NCI-H2227 (cell line): Measurements from ENCODE around the gene AKNAD1.
"Not testable (repeated sequence)": the region's sequence is repeated elsewhere in the genome, so short reads cannot be mapped to it uniquely, and the experiment has no call there.

Experiments
- DNase-seq: peaks from one replicate; lab custom pipeline; 2025; ENCODE audit not compliant: unreplicated experiment; lab: John Stamatoyannopoulos, UW

AKNAD1 gene, protein sequence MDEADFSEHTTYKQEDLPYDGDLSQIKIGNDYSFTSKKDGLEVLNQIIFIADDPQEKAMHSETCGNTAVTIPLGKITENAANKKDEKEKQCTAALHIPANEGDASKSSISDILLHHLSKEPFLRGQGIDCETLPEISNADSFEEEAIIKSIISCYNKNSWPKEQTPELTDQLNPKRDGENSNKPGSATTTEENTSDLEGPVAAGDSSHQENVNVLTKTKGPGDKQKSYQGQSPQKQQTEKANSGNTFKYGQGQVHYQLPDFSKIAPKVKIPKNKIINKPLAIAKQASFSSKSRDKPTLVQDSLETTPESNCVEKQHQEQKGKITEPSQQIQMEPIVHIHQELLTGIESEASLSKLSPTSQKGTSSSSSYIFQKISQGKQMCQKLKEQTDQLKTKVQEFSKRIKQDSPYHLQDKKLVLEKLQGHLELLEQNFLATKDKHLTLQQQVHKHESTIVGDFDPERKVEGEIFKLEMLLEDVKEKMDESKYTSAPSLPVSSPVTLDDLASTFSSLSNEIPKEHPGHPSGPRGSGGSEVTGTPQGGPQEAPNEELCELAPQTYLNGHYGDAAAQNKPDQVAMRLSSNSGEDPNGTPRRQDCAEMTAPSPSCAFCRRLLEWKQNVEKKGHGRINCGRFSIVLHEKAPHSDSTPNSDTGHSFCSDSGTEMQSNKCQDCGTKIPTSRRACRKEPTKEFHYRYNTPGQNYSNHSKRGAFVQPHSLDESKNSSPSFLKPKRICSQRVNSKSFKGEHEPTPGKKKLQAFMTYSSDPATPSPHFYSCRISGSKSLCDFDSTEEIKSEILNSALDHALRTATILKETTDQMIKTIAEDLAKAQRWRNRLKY

DNA sequence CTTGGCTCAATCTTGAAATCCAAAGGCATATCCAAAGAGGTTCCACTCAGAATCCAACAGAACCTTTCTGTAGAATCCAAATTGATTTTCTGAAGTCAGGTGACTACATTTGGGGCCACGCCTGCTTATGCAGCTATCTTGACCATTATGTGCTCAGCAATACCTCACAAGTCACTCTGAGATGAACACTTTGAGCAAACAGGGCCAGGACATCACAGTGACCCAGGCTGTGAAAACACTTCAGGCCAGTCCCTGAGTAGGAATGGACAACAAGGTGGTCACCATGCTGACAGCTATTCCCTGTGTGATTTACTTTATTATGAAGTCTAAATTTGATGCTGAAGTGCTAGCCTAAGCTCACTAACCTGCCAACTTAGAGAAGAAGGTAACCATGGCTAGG lies at the start of gene AKNAD1:
AKNAD1 (minus strand) TSS at position 101 of the 400 bp plus-strand sequence. CDS start 4,430 bp downstream, outside the sequence.
- no peak for DNase-seq

DNA sequence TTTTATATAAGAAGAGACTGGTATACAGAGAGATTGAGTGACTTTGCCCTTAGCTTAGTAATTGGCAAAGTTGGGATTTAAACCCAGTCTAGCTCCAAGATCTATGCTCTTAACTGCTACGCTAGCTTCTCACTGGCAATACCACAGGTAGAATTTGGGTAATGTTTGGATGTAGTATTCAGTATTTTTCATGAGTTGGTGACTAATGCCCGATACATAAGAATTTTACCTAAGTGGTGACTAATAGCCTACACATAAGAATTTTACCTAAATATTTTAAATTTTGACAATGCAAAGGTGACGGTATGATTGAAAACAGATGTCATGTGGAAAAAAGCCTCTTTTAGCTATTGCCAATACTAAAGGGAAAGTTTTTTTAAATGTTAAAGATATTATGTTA lies 44.2 kb upstream of the AKNAD1 start:
- DNase-seq = no peak

DNA sequence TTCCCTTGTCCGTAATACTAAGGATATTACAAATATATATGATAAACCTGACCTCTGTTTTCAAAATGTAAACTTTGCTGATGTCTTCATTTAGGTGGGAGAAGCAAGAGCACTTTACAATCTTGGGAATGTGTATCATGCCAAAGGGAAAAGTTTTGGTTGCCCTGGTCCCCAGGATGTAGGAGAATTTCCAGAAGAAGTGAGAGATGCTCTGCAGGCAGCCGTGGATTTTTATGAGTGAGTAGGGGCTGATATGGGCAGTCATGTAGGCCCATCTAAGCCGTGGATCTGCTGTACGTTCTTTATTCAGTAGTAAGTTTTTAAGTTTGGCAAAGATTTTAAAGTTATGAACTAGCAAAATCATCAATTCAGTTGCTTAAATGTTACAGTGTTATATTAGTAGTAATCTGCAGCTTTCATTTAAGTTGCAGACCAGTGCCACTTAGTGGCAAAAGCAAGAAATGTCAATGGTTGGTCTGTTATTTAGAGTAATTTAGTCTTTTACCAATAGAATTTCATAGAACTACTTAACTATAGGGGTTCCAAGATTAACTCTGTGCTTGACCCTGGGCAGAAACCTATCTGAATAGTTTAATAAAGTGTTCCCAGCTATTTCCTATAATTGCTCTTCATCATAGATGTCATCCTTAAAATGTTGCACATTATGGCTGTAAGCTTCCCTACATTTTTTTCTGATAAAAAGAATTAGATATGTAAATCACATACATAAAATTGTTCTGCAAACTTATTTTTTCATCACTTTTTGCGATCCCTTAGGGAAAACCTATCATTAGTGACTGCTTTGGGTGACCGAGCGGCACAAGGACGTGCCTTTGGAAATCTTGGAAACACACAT lies 41.2 kb upstream of the AKNAD1 start:
- DNase-seq = peak; percentile 68

DNA sequence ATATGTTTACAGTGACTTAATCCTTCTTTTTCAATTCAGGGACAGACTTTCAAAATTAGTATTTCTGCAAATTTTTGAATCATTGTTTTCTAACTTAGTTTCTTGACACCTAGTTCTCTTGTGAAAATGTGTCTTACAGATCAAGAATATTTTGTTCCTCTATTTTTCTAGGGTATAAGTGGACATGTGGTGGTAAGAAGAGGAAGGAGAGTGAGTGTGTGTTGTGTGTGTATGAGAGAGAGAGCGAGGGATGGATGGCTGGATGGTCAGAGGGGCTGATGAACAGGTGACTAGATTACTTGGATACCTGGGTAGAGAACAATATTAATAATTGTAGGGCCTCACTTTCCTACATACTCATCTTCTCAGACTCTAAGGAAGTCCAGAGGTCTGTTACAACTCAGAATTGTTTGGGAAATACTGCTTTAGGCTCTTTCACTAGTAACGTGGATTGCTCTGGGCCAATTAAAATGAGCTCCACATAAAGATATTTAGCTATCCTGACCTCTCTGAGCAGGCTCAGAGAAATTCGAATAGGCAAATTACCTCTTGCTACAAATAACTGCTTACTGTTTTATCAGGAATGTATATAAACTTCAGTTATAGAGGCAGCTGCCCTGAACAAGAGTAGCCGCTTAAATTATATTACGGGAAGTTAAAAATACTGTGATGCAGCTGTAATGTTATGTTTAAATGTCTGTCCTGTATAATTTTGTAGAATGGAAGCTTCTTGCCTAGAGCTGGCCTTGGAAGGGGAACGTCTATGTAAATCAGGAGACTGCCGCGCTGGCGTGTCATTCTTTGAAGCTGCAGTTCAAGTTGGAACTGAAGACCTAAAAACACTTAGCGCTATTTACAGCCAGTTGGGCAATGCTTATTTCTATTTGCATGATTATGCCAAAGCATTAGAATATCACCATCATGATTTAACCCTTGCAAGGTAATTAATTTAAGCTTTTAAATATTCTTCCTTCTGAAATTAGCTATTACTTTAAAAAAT lies 39.6 kb upstream of the AKNAD1 start:
- DNase-seq = peak; percentile 26

DNA sequence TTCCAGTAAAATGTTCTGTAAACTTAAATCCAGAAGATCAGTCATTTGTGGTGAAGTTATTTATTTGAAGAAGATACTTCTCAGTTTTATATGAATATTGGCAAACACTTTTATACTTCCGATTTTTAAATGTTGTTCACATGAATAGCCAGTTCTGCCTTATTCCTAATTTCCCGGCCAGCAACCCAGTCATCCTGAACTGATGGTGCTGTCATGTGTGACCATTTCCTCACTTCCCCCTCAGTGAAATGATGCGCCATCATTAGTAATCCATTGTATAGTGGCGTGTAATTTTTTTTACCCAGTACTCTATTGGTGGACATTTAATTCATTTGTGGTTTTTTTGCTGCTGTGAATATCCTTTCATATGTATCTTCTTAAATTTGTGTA lies 36.2 kb upstream of the AKNAD1 start:
- no peak for DNase-seq

DNA sequence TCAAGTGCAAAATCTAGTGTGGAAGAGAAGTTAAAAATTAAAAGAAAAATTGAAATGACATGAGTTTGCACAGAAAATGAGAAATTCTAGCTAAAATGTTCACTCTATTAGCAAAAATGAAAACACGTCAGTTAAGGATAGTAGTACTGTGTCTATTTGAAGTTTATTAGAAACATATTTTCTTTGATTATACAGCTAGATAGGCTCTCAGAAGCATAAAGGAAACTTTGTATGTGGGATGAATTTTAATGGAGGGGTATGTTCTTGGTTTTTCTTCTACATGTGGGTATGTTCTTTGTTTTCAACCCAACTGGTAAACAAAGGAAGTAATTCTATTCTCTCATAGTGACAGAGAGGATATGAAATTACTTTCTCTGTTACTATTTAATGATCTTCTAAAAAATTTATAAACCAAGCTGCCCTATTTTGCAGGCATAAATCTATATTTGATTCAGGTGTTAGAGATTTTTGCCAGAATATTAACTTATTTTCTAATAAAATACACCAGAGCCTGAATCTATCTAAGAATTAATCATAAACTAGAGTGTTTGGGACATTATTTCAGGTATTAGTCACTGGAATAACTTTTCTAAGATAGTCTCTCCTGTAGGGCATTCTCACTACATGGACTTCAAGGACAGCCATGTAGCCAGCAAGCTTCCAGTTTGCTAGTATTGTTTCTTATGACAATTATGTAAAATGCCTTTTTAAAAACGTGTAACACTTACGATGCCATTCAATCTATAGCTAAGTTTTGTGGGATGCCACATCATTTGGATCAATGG lies 35.7 kb upstream of the AKNAD1 start:
- DNase-seq = no peak

DNA sequence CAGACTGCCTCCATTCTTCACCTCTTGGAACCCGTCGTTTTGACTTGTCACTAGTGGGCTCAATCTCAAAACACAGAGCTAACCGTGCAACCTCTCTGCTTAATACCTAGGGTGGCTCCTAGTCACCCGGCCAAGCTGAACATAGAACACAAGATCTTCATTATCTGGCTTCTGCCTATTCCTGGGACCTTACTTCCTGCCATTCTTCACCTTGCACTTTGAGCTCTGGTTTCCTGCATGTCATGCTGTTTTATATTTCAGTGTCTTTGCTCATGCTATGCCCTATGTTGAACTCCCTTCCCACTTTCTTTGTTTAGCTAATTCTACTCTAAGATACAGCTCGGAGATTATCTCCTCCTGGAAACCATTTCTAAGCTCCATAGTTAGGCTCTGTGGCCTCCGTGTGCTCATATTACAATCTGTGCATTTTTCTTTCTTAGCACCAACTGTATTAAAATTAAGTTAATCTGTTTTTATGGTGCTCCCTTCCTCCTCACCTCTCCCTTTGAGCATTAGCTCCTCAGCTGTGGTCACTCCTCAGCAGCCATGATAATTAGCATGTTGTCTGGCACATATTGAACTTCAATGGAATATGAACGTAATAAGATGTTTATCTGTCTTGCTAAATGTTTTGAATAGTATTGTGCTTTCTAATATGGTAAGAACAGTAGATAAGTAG lies 33.0 kb upstream of the AKNAD1 start:
- DNase-seq = no peak

DNA sequence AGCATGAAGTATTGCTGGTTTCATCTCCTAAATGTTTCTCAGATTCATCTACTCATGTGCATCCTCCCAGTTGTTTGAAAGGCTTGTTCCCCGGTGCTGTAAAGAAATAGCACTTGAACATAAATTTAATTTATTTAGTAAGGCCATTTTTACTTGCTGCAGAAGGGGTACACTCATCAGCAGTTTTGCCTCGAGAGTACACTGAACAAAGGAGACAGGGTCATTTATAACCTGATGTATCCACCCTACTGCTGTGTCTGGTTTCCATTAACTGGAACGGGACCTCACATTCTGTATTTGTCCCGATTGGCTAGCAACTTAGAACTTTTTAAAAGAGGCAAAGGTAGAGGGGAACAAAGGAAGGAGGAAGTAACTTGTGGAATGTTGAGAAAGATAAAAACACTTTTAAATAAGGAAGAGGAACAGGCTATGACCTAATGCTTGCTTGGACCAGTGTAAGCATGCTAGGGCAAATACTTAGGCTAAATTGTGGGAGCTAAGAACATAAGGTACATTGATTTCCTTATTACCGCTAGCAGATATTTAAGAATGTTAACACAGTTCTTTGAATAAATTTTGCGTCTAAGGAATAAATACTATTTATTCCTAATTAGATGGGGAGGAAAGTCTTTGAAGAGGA lies 32.2 kb upstream of the AKNAD1 start:
- DNase-seq = not testable (repeated sequence)

DNA sequence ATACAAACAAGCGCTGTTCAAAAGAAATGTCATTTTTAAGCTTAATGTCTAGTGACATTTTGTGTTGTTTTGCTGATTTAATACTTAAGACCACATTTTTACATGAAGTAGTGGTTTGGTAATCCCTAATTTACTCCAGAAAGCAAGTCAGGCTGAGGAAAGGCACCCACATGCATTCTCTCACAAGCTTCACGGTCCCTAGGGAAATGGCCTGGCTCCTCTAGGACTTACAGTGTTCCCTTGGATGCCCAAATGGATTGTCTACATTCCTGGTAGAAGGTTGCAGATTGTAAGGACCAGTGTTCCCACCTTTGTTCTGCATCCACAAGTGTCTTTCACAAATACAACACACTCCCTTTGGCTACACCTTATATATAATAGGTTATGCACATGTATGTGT lies 29.4 kb upstream of the AKNAD1 start:
- no peak for DNase-seq

DNA sequence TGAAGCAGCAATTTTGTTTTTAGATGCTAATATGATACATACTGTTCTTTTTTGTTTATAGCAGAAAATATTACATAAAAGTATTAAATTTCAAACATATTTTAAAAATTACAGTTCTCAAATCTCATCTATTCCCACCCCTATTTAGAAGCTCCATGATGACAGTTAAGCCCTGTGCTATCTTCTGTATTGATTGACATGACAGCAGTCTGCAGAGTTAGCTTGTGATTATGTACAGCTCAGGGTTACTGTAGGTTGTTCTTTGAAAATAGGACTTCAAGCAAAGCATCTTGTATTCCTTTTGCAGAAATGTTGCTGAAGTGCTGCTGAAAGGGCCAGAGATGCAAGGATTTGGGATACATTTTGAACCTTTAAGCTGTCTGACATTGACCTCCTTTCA lies 28.1 kb upstream of the AKNAD1 start:
- DNase-seq = no peak

DNA sequence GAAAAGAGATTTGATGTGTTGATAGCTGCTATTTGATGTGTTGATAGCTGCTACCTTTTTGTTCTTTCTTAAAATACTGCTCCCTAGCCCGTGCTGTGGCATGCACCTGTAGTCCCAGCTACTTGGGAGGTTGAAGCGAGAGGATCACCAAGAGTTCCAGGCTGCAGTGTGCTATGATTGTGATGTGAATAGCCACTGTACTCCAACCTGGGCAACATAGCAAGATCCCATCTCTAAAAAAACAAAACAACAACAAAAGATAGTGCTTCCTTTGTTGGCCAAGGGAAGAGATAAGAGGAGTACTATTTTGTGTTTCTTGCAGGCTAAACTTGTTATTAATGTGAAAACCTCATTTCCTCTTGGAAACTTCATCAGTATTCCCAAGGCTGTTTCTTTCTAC lies 25.9 kb upstream of the AKNAD1 start:
- DNase-seq = no peak

DNA sequence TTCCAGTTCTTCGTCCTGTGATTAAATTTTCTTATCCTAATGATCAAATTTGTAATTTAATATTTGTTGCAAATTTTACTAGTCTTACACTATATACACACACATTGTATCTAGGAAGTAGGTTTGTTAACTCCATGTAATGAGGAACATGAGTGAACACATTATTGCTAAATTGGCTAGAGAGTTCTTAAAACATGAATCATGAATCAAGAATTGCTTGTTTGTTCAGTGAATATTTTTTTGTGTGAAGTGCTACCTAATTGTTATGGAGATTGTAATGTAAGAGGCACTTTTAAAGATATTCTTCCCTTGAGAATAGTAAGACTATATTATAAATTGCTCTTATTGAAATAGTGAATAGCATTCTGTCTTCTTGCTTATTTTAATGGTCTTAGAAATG lies 24.5 kb upstream of the AKNAD1 start:
- no peak for DNase-seq

DNA sequence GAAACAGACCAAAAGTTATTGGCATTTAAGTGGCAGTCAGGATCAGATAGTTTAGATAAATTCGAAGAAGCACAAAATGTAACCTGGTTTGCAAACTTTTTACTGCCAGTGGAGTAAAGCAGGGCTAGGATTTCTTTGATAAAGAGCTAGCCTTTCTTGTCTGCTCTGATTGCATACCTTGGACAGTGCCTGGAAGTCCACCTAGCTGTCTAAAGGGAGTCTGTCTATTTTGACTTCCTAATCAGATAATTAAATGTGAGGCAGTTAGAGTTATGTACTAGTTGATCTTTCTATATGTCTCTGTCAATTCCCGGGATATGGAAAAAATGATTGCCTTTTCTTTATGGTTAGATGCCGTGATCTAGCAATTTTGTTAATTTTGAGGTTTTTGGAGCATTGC lies 24.0 kb upstream of the AKNAD1 start:
- no peak for DNase-seq

DNA sequence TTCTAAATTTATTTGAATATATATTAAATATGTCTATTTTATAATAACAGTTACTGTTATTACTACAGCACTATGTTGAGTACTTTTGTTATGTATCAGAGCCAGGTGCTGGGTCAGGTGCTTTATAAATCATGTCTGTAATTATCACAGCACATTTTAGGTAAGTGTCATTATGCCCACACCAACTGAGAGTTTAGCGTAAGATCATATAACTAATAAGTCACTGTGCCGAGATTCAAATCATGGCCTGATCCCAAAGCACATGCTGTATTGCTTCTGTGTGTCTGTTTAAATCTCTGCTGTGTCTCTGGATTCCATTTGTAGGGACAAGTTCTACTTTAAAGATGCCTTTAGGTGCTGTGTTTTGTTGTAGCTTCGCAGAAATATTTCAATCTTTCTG lies 21.8 kb upstream of the AKNAD1 start:
- DNase-seq = no peak

DNA sequence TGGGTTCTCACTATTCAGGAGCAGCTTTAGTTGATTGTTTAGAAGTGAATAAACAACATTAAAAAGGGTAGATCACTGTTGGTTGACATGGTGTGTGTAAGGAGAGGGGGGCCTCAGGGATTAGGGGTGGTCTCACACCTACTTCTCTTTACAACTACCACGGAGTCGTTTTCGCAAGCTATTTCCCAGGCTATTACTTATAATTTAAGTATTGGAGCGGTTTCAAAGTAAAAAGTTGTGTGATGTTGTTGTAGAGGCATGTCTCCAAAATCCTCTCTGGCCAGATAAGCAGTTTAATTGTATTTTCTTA lies 21.2 kb upstream of the AKNAD1 start:
- no peak for DNase-seq

DNA sequence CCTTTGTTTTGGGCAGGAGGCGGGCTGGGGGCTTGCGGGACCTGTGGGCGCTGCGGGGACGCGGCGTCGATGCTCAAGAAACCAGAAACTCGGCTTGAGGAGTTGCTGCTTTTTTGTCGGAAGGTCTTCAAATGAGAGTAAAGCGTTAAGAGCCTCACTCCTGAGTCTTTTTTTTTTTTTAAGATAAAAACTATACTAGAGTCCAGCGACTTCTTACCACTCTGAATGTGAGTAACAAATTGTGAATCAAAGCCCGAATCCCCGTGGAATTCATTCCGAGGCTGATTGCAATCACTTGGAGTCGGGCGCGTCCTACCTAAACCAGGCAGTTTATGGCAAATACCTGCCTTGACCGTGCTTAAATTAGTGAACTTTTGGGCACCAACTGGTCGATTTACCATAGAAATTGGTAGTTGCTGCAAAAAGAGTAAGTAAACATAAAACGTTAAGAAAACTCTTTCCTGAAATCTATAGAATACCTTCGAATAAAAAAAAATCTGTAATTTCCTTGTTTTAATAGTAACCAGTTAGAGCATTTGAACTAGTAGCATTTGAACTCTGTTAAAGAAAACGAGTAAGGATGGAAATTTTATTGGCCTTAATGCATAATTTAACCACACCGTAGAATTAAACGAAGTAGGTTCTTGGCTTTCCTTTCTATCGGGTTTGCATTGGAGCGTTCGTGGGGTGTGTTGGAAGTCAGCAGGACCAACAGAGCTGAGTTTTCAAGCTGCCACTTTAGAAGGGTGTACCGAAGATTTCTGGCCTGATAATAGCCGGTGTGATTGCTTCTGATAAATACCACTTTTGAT lies 20.7 kb upstream of the AKNAD1 start:
- DNase-seq = peak; percentile 59

DNA sequence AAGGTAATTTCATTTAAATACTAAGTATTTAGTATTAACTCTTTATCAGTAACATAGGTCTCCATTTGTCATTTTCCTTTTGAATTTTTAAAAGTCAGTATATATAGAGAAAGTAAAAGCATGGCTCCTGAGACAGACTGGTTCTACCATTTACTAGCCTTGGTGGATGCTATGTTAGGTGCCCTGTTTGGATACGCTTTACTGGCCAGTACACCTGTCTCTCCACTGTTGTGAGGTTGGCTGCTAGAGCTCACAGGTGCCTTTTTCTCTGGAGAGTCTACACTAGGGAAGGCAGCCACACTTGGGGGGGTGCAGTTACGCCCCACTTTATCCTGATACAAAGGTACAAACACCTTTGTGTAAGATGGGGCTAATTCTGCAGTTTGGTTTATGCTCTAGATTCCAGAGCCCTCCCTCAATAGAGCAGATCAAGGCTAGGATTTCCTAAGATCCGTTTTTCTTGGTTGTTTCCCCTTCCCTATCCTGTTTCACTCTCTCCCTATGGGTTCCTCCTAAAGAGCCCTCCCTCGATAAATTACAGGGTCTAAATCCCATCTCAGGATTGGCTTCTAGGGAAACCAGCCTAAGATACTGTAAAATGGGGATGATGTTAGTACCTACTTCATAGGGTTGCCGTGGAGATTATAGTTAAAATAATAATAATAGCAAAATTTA lies 14.3 kb upstream of the AKNAD1 start:
- DNase-seq = no peak
